Smooth muscle cell (in vitro differentiated cells): ENCODE results near the gene HTRA2. TPM values are rescaled to one million over a fixed set of nuclear protein-coding genes. Genes with fewer than 3 reads are reported as not detected.

Experiments used
- DNase-seq: peaks from one replicate; lab custom pipeline; 2025; ENCODE audit not compliant: unreplicated experiment; lab: John Stamatoyannopoulos, UW
- H2AFZ ChIP-seq: fragments of 200-600 bp; sonication (generic); 2 replicates; pipeline ENCODE4 v1.6.0; 2016; ENCODE audit warnings: antibody characterized with exemption, low read depth, mild to moderate bottlenecking
- H3F3A ChIP-seq: fragments of 200-600 bp; sonication (generic); 2 replicates; pipeline ENCODE4 v1.6.0; 2017; ENCODE audit warnings: antibody characterized with exemption, low read depth
- H3K27ac ChIP-seq: fragments of 200-600 bp; sonication (generic); 2 replicates; pipeline ENCODE4 v1.5.1; 2016; ENCODE audit warnings: low read depth, mild to moderate bottlenecking
- H3K27me3 ChIP-seq: fragments of 200-600 bp; sonication (generic); 2 replicates; pipeline ENCODE4 v1.6.1; 2016; ENCODE audit warnings: low read depth, mild to moderate bottlenecking
- H3K36me3 ChIP-seq: fragments of 200-600 bp; sonication (generic); 2 replicates; pipeline ENCODE4 v1.5.1; 2016; ENCODE audit warnings: low read depth
- H3K4me1 ChIP-seq: fragments of 200-600 bp; sonication (generic); 2 replicates; pipeline ENCODE4 v1.5.1; 2016; ENCODE audit warnings: low read depth
- H3K4me2 ChIP-seq: fragments of 200-600 bp; sonication (generic); 2 replicates; pipeline ENCODE4 v1.6.0; 2016; ENCODE audit warnings: mild to moderate bottlenecking
- H3K4me3 ChIP-seq: fragments of 200-600 bp; sonication (generic); 2 replicates; pipeline ENCODE4 v1.5.1; 2016; ENCODE audit warnings: mild to moderate bottlenecking
- H3K79me2 ChIP-seq: fragments of 200-600 bp; sonication (generic); 2 replicates; pipeline ENCODE4 v1.6.0; 2016; ENCODE audit warnings: low read depth, mild to moderate bottlenecking
- H3K9ac ChIP-seq: fragments of 200-600 bp; sonication (generic); 2 replicates; pipeline ENCODE4 v1.6.0; 2016; ENCODE audit warnings: low read depth
- H3K9me3 ChIP-seq: fragments of 200-600 bp; sonication (generic); replicated peaks from 2 replicates; pipeline ENCODE4 v1.5.1; 2016; ENCODE audit warnings: low read depth
- H4K20me1 ChIP-seq: fragments of 200-600 bp; sonication (generic); 2 replicates; pipeline ENCODE4 v1.6.0; 2016; ENCODE audit warnings: low read depth
- WGBS: methylation state at CpG from one replicate; pipeline ENCODE4 v1.1.7; 2016; ENCODE audit warnings: low lambda C conversion rate; 5-methylcytosine and 5-hydroxymethylcytosine counted together
- polyA plus RNA-seq: library from polyadenylated mRNA; unstranded; fragments of >200 nt; fragmentation: Nextera tagmentation; extraction: Ambion mirVana; gene quantifications from 2 replicates; pipeline ENCODE4 v1.2.1, GENCODE V29; 2016
- total RNA-seq: library from RNA; depleted of rRNA; stranded (reverse); fragments of >200 nt; gene quantifications from 2 replicates; pipeline ENCODE4 v1.2.3, GENCODE V29; 2014
- TF ChIP-seq, protein P1 (sequence below): fragments of 200-600 bp; sonication (generic); IDR thresholded peaks from 2 replicates; pipeline ENCODE4 v1.5.1; 2017; ENCODE audit warnings: borderline replicate concordance, mild to moderate bottlenecking, antibody characterized with exemption; ENCODE audit not compliant: insufficient read depth, poor library complexity, severe bottlenecking

HTRA2 gene
- total and polyA plus RNA-seq, 2 experiments from 2014 or later: 19.1 to 30.4 TPM

- Histone ChIP-seq H3F3A (peaks cover 45% of the 10 kb centered on the region), H3K27ac (peak overlapping the region; percentile 74), H3K36me3 (no peaks in the 10 kb centered on the region), H2AFZ (no peak overlapping the region), H3K79me2 (no peaks in the 10 kb centered on the region), H3K9ac (no peak overlapping the region), H3K27me3 (no peaks in the 10 kb centered on the region), H3K4me1 (peaks cover 4% of the 10 kb centered on the region), H3K4me2 (peak overlapping the region; percentile 30), H3K9me3 (no peaks in the 10 kb centered on the region), H4K20me1 (no peaks in the 10 kb centered on the region), H3K4me3 (no peak overlapping the region)
- DNase-seq: no peak
- 16% methylated on average over 3 of the region's 3 CpGs for WGBS
- TF ChIP-seq, protein P1, sequence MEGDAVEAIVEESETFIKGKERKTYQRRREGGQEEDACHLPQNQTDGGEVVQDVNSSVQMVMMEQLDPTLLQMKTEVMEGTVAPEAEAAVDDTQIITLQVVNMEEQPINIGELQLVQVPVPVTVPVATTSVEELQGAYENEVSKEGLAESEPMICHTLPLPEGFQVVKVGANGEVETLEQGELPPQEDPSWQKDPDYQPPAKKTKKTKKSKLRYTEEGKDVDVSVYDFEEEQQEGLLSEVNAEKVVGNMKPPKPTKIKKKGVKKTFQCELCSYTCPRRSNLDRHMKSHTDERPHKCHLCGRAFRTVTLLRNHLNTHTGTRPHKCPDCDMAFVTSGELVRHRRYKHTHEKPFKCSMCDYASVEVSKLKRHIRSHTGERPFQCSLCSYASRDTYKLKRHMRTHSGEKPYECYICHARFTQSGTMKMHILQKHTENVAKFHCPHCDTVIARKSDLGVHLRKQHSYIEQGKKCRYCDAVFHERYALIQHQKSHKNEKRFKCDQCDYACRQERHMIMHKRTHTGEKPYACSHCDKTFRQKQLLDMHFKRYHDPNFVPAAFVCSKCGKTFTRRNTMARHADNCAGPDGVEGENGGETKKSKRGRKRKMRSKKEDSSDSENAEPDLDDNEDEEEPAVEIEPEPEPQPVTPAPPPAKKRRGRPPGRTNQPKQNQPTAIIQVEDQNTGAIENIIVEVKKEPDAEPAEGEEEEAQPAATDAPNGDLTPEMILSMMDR: no peak
These were observed 51.7 kb downstream of the HTRA2 start for GRCh38 chr2:74581463-74581862.

GRCh38 chr2:74582184-74582583, 52.5 kb downstream of the HTRA2 start:
- peaks cover 4% of the 10 kb centered on the region for H3K4me1 ChIP-seq
- no peak overlapping the region for H3K9ac ChIP-seq
- H4K20me1 ChIP-seq: no peaks in the 10 kb centered on the region
- WGBS: 49% methylated on average over 2 of the region's 2 CpGs
- H3K4me3 ChIP-seq: no peak overlapping the region
- no peaks in the 10 kb centered on the region for H3K36me3 ChIP-seq
- H3K4me2 ChIP-seq: peak overlapping the region; percentile 30
- H3F3A ChIP-seq: peaks cover 39% of the 10 kb centered on the region
- no peaks in the 10 kb centered on the region for H3K27me3 ChIP-seq
- peak overlapping the region; percentile 74 for H3K27ac ChIP-seq
- H2AFZ ChIP-seq: no peak overlapping the region
- no peaks in the 10 kb centered on the region for H3K9me3 ChIP-seq
- TF ChIP-seq, protein P1: no peak
- DNase-seq: no peak
- no peaks in the 10 kb centered on the region for H3K79me2 ChIP-seq

Other genes starting within 250 kb of the HTRA2 start
- 0.99 and 3.1 TPM in 2 replicates for gene SLC4A5, start 186.5 kb upstream of the HTRA2 start, total RNA-seq
- gene SLC4A5, start 186.5 kb upstream of the HTRA2 start, polyA plus RNA-seq: 0.46 and 1.5 TPM in 2 replicates
- gene DCTN1, start 149.6 kb upstream of the HTRA2 start, total RNA-seq: 60.7 and 65.8 TPM in 2 replicates
- gene DCTN1, start 149.6 kb upstream of the HTRA2 start, polyA plus RNA-seq: 98.3 and 105 TPM in 2 replicates
- 0.54 and 1.3 TPM in 2 replicates for gene C2orf81, start 108.3 kb upstream of the HTRA2 start, total RNA-seq
- gene C2orf81, start 108.3 kb upstream of the HTRA2 start, polyA plus RNA-seq: 2.4 and 3.5 TPM in 2 replicates
- 35.0 and 52.3 TPM in 2 replicates for gene WDR54, start 108.2 kb upstream of the HTRA2 start, total RNA-seq
- 59.2 and 84.5 TPM in 2 replicates for gene WDR54, start 108.2 kb upstream of the HTRA2 start, polyA plus RNA-seq
- 31.4 and 32.5 TPM in 2 replicates for gene RTKN, start 88.0 kb upstream of the HTRA2 start, total RNA-seq
- gene RTKN, start 88.0 kb upstream of the HTRA2 start, polyA plus RNA-seq: 60.5 and 69.7 TPM in 2 replicates
- 4.7 and 8.0 TPM in 2 replicates for gene INO80B, start 74.8 kb upstream of the HTRA2 start, total RNA-seq
- 10.4 and 23.0 TPM in 2 replicates for gene INO80B, start 74.8 kb upstream of the HTRA2 start, polyA plus RNA-seq
- gene WBP1, start 71.5 kb upstream of the HTRA2 start, total RNA-seq: 63.9 and 90.8 TPM in 2 replicates
- gene WBP1, start 71.5 kb upstream of the HTRA2 start, polyA plus RNA-seq: 117 and 123 TPM in 2 replicates
- gene MOGS, start 64.6 kb upstream of the HTRA2 start, total RNA-seq: 46.2 and 49.0 TPM in 2 replicates
- 38.3 and 45.5 TPM in 2 replicates for gene MOGS, start 64.6 kb upstream of the HTRA2 start, polyA plus RNA-seq
- gene MRPL53, start 57.3 kb upstream of the HTRA2 start, total RNA-seq: 12.0 and 18.2 TPM in 2 replicates
- 76.8 and 85.4 TPM in 2 replicates for gene MRPL53, start 57.3 kb upstream of the HTRA2 start, polyA plus RNA-seq
- 5.5 and 8.0 TPM in 2 replicates for gene CCDC142, start 46.9 kb upstream of the HTRA2 start, total RNA-seq
- gene CCDC142, start 46.9 kb upstream of the HTRA2 start, polyA plus RNA-seq: 7.7 and 10.8 TPM in 2 replicates
- gene TTC31, start 46.9 kb upstream of the HTRA2 start, total RNA-seq: 18.7 and 23.3 TPM in 2 replicates
- gene TTC31, start 46.9 kb upstream of the HTRA2 start, polyA plus RNA-seq: 17.3 and 19.9 TPM in 2 replicates
- 1.7 and 2.4 TPM in 2 replicates for gene LBX2, start 30.3 kb upstream of the HTRA2 start, total RNA-seq
- 1.5 and 1.6 TPM in 2 replicates for gene LBX2, start 30.3 kb upstream of the HTRA2 start, polyA plus RNA-seq
- gene PCGF1, start 22.2 kb upstream of the HTRA2 start, total RNA-seq: 19.1 and 23.7 TPM in 2 replicates
- 29.3 and 34.3 TPM in 2 replicates for gene PCGF1, start 22.2 kb upstream of the HTRA2 start, polyA plus RNA-seq
- gene TLX2, start 15.5 kb upstream of the HTRA2 start, total RNA-seq: not detected in 2 replicates
- 0.80 TPM in 1 of 2 replicates, not detected in the other for gene TLX2, start 15.5 kb upstream of the HTRA2 start, polyA plus RNA-seq
- gene DQX1, start 3.7 kb upstream of the HTRA2 start, total RNA-seq: 0.09 and 0.27 TPM in 2 replicates
- gene DQX1, start 3.7 kb upstream of the HTRA2 start, polyA plus RNA-seq: 0.57 TPM in 1 of 2 replicates, not detected in the other
- gene AUP1, start 227 bp upstream of the HTRA2 start, total RNA-seq: 83.4 and 104 TPM in 2 replicates
- 138 and 170 TPM in 2 replicates for gene AUP1, start 227 bp upstream of the HTRA2 start, polyA plus RNA-seq
- 123 and 139 TPM in 2 replicates for gene LOXL3, start 24.0 kb downstream of the HTRA2 start, total RNA-seq
- gene LOXL3, start 24.0 kb downstream of the HTRA2 start, polyA plus RNA-seq: 109 and 190 TPM in 2 replicates
- gene DOK1, start 24.8 kb downstream of the HTRA2 start, total RNA-seq: 11.7 and 17.8 TPM in 2 replicates
- 32.9 and 41.3 TPM in 2 replicates for gene DOK1, start 24.8 kb downstream of the HTRA2 start, polyA plus RNA-seq
- 1.2 TPM in 2 replicates for gene M1AP, start 118.4 kb downstream of the HTRA2 start, total RNA-seq
- gene M1AP, start 118.4 kb downstream of the HTRA2 start, polyA plus RNA-seq: 1.0 and 2.8 TPM in 2 replicates
- 8.5 and 10.1 TPM in 2 replicates for gene SEMA4F, start 124.3 kb downstream of the HTRA2 start, total RNA-seq
- 14.2 and 16.7 TPM in 2 replicates for gene SEMA4F, start 124.3 kb downstream of the HTRA2 start, polyA plus RNA-seq